Thyroid gland (tissue), 4 donors: Measurements from ENCODE around the gene TNN.
"Not testable (repeated sequence)": the region's sequence is repeated elsewhere in the genome, so short reads cannot be mapped to it uniquely, and the experiment has no call there.

Experiments used
- POLR2A ChIP-seq, 2 donors: fragments of 450-650 bp; IDR thresholded peaks; one replicate each; pipeline ENCODE4 v1.6.1; 2017; ENCODE audit warnings: antibody characterized with exemption in 2 of 2, mild to moderate bottlenecking in 2 of 2, moderate library complexity in 1 of 2
- TF ChIP-seq, protein P1 (sequence below), 6 experiments: fragments of 200-600 bp in 3 of 6; fragments of 450-650 bp in 3 of 6; sonication (generic) in 3 of 6; IDR thresholded peaks; one replicate each; pipeline ENCODE4 v1.5.1; 2016 to 2019; ENCODE audit warnings: antibody characterized with exemption in 6 of 6, mild to moderate bottlenecking in 2 of 6, inconsistent platforms in 1 of 6, moderate library complexity in 1 of 6

DNA sequence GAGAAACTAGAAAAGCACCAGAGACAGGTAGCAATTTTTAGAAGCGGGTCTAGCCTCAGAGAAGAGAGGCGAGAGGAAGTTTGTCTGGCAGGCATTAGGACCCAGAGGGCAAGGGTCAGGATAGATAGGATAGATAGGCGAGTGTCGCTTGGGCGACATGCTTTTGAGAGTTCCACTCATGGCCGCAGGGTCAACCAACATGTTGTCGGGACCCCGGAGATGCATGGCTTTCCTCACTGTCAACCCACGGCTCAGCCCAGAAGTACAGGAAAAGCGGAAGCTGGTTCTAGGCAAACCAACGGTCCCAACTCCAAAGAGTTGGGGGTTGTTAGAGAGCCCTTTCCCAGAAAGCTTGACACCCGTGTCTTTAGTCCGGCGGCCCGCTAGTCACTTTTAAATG is 38.9 kb downstream of the TNN start:
- TF ChIP-seq, protein P1, sequence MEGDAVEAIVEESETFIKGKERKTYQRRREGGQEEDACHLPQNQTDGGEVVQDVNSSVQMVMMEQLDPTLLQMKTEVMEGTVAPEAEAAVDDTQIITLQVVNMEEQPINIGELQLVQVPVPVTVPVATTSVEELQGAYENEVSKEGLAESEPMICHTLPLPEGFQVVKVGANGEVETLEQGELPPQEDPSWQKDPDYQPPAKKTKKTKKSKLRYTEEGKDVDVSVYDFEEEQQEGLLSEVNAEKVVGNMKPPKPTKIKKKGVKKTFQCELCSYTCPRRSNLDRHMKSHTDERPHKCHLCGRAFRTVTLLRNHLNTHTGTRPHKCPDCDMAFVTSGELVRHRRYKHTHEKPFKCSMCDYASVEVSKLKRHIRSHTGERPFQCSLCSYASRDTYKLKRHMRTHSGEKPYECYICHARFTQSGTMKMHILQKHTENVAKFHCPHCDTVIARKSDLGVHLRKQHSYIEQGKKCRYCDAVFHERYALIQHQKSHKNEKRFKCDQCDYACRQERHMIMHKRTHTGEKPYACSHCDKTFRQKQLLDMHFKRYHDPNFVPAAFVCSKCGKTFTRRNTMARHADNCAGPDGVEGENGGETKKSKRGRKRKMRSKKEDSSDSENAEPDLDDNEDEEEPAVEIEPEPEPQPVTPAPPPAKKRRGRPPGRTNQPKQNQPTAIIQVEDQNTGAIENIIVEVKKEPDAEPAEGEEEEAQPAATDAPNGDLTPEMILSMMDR (IDR thresholded peaks at IDR 0.05): not testable (repeated sequence)
- not testable (repeated sequence) for TF ChIP-seq POLR2A (IDR thresholded peaks at IDR 0.05)
